ENCODE data around the gene OCRL.

DNA sequence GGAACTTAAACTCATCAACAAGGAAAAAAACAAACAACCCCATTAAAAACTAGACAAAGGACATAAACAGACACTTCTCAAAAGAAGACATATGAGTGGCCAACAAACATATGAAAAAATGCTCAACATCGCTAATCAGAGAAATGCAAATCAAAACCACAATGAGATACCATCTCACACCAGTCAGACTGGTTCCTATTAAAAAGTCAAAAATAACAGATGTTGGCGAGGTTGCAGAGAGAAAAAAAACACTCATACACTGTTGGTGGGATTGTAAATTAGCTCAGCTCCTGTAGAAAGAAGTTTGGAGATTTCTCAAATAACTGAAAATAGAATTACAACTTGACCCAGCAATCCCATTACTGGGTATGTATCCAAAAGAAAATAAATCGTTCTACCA, 86.0 kb downstream of the OCRL start:
- TF ChIP-seq, protein P1, sequence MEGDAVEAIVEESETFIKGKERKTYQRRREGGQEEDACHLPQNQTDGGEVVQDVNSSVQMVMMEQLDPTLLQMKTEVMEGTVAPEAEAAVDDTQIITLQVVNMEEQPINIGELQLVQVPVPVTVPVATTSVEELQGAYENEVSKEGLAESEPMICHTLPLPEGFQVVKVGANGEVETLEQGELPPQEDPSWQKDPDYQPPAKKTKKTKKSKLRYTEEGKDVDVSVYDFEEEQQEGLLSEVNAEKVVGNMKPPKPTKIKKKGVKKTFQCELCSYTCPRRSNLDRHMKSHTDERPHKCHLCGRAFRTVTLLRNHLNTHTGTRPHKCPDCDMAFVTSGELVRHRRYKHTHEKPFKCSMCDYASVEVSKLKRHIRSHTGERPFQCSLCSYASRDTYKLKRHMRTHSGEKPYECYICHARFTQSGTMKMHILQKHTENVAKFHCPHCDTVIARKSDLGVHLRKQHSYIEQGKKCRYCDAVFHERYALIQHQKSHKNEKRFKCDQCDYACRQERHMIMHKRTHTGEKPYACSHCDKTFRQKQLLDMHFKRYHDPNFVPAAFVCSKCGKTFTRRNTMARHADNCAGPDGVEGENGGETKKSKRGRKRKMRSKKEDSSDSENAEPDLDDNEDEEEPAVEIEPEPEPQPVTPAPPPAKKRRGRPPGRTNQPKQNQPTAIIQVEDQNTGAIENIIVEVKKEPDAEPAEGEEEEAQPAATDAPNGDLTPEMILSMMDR (conservative IDR thresholded peaks at IDR 0.05; ENCODE audit: low read depth in 2 of 2) = no peak
- TF ChIP-seq EZH2 (IDR thresholded peaks at IDR 0.05; ENCODE audit: low read depth, unreplicated experiment) (no peak), POLR2AphosphoS5 (IDR thresholded peaks at IDR 0.05; ENCODE audit: low read depth) (no peak), EZH2phosphoT487 (IDR thresholded peaks at IDR 0.05; ENCODE audit: unreplicated experiment) (no peak), NANOG (IDR thresholded peaks at IDR 0.05; ENCODE audit: borderline replicate concordance) (no peak), STAT1 (IDR thresholded peaks at IDR 0.05; ENCODE audit: unreplicated experiment) (no peak), JUNB (IDR thresholded peaks at IDR 0.05; ENCODE audit: unreplicated experiment) (no peak), ZNF331 (CRISPR knock-in tag; IDR thresholded peaks at IDR 0.05; ENCODE audit: low read depth) (no peak), ZNF114 (CRISPR knock-in tag; IDR thresholded peaks at IDR 0.05) (no peak), CREB1 (CRISPR knock-in tag; IDR thresholded peaks at IDR 0.05; ENCODE audit: low read depth) (no peak)
- TF ChIP-seq, protein P2, sequence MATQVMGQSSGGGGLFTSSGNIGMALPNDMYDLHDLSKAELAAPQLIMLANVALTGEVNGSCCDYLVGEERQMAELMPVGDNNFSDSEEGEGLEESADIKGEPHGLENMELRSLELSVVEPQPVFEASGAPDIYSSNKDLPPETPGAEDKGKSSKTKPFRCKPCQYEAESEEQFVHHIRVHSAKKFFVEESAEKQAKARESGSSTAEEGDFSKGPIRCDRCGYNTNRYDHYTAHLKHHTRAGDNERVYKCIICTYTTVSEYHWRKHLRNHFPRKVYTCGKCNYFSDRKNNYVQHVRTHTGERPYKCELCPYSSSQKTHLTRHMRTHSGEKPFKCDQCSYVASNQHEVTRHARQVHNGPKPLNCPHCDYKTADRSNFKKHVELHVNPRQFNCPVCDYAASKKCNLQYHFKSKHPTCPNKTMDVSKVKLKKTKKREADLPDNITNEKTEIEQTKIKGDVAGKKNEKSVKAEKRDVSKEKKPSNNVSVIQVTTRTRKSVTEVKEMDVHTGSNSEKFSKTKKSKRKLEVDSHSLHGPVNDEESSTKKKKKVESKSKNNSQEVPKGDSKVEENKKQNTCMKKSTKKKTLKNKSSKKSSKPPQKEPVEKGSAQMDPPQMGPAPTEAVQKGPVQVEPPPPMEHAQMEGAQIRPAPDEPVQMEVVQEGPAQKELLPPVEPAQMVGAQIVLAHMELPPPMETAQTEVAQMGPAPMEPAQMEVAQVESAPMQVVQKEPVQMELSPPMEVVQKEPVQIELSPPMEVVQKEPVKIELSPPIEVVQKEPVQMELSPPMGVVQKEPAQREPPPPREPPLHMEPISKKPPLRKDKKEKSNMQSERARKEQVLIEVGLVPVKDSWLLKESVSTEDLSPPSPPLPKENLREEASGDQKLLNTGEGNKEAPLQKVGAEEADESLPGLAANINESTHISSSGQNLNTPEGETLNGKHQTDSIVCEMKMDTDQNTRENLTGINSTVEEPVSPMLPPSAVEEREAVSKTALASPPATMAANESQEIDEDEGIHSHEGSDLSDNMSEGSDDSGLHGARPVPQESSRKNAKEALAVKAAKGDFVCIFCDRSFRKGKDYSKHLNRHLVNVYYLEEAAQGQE (IDR thresholded peaks at IDR 0.05; ENCODE audit: unreplicated experiment) = no peak
- TF ChIP-seq, protein P3, sequence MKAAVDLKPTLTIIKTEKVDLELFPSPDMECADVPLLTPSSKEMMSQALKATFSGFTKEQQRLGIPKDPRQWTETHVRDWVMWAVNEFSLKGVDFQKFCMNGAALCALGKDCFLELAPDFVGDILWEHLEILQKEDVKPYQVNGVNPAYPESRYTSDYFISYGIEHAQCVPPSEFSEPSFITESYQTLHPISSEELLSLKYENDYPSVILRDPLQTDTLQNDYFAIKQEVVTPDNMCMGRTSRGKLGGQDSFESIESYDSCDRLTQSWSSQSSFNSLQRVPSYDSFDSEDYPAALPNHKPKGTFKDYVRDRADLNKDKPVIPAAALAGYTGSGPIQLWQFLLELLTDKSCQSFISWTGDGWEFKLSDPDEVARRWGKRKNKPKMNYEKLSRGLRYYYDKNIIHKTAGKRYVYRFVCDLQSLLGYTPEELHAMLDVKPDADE (IDR thresholded peaks at IDR 0.05) = no peak
